SIG-M5 (cell line): Measurements from ENCODE around the gene RPAIN.
A peak's percentile ranks its signal among the peaks of the same experiment; 100 is the strongest.
"Not testable (repeated sequence)": the region's sequence is repeated elsewhere in the genome, so short reads cannot be mapped to it uniquely, and the experiment has no call there.

Source experiments
- DNase-seq: peaks from one replicate; lab custom pipeline; 2025; lab: John Stamatoyannopoulos, UW

Gene RPAIN

DNA sequence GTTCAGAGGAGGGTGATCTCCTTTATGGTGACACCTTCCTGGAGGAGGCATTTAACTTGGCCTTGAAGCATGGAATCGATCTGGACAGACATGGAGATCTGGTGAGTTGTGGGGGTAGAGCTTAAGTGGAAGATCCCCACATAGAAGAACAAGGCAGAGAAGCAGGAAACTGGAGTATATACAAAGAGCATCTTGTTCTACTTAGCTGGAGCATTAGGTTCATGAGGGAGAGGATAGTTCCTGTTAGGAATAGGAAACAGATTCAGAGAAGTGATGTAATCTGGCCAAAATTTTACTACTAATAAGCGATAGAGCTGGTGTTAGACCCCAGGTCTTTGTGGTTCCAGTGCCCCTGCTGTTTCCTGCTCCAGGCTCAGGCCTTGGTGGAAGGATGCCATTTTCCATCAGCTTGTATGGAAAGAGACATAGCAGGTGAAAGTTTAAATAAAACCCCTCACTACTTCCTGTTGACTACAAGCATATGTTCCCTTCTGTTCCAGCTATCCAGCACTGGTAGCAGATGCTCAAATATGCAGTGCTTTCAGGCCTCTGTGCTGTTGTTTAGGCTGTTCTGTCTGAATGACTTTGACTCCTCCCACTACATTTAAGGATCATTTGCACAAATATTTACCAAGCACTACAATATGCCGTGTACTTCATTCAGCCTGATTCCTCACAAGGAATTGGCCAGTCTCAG is 9.4 kb downstream of the RPAIN start:
- no peak for DNase-seq

DNA sequence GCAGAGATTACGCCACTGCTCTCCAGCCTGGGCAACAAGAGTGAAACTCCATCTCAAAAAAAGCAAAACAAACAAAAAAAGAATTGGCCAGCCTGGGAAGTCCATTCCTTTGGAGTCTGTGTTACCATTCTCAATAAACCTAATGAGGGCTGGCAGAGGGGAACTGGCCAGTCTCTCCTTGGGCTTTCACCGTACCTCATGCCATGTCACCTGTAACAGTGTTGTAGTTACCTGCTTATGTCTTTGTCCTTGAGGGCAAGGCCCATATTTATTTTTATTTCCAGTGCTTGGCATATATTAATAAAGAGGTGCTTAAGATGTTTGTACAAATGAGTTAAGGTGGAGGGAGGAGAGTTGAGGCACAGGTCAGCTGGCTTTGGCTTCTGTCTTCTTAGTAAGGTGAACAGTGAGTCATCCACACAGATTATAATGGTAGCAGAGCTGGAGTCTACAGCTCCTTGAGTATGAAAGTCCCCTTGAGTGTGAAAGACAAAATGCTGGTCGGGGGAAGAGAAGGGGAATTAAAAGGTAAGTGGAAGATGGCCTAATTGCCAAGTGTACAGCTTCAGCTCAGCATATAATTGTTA is 10.5 kb downstream of the RPAIN start:
- no peak for DNase-seq

DNA sequence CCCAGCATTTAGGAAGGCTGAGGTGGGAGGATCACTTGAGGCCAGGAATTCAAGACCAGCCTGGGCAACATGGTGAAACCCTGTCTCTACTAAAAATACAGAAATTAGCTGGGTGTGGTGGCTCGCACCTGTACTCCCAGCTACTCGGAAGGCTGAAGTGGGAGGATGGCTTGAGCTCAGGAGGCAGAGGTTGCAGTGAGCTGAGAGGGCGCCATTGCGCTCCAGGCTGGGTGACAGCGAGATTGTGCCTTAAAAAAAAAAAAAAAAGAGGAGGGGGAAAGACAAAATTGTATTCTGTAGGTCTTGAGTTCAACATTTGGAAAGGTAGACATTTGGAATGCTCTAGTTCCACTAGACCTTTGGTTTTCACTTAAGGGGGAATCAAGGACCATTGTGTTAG is 11.3 kb downstream of the RPAIN start:
- not testable (repeated sequence) for DNase-seq

DNA sequence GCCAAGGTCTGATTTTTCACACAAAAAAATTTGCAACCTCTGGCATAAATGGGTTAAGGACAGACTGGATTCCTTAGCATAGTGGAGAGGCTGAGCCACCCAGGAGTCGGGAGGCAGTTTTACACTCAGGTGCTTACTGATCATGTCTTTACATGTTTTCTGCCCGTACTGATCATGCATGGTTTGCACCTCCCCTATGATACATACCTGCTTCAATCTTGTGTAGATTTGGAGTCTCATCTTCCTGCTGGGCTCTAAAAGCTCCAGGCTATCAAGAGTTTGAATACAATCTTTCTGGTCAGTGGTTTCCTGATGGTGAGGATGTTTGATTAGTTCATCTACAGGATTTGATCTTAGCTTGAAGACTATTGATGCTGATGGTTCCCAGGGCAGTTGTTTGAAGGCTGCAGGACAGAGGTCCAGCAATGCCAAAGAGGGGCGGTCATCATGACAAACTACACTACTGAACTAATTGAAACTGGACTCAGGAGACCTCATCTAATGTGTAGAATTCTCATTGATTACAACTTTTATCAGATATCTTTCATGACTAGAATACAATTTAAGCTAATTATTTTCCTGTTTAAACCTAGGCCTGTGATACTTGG is 12.1 kb downstream of the RPAIN start:
- DNase-seq: no peak

DNA sequence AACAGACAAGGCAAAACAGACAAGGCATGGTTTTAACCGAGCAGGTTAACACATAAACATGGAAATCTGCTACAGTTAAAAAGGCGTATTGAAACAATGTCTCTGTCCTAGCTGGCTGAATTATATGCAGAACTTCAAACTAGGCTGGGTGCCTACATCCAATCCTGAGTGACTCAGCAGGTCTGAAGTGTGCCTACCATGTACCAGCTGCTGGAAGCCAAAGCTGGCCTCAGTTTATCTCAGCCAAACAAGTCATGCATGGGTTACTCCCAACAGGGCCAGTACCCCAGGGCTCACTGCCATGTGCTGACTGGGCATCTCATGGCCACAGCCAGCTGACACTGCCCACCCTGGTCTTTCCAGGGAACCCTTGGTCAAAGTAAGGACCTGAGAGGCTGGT is 15.0 kb downstream of the RPAIN start:
- DNase-seq: no peak

DNA sequence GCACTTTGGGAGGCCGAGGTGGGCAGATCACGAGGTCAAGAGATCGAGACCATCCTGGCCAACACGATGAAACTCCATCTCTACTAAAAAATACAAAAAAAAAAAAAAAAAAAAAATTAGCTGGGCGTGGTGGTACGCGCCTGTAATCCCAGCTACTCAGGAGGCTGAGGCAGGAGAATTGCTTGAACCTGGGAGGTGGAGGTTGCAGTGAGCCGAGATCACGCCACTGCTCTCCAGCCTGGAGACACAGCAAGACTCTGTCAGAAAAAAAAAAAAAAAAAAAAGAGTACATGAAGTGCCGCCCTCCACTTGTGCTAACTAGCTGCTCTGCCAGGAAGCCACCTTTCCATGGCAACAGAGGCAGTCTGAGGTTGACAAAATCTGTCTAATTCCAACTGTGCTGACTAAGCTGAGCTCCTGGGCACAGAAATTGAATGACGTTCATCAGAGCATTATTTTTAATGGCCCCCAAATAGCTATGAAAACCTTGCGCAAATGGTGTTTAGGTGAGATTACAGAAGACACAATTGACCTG is 15.9 kb downstream of the RPAIN start:
- not testable (repeated sequence) for DNase-seq

DNA sequence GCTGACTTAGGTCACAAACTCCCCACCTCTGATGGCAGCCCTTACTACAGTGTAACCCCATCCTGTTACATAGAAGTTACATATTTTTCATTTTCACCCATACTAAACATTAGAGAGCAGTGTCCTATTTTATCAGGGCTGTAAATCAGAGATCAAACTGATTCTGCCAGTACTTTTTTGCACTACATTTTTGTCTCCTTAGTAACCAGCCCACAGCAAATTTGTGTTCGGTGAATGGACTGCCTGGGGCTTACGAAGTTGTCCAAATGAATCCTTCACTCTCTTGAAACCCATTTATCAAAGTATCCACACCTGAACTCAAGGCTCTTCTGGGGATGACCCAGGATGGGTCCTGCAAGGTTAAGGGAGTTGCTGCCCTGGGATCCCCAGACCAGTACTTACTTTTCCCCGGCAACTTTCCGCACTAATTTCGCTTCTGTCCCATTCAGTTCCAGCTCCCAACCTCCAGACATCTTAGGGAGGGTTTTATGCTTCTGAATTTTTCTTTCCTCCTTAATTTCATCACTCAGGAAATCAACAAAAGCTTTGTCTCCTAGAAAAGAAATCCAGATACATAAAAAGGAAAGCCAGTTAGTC is 17.8 kb downstream of the RPAIN start:
- DNase-seq: no peak

DNA sequence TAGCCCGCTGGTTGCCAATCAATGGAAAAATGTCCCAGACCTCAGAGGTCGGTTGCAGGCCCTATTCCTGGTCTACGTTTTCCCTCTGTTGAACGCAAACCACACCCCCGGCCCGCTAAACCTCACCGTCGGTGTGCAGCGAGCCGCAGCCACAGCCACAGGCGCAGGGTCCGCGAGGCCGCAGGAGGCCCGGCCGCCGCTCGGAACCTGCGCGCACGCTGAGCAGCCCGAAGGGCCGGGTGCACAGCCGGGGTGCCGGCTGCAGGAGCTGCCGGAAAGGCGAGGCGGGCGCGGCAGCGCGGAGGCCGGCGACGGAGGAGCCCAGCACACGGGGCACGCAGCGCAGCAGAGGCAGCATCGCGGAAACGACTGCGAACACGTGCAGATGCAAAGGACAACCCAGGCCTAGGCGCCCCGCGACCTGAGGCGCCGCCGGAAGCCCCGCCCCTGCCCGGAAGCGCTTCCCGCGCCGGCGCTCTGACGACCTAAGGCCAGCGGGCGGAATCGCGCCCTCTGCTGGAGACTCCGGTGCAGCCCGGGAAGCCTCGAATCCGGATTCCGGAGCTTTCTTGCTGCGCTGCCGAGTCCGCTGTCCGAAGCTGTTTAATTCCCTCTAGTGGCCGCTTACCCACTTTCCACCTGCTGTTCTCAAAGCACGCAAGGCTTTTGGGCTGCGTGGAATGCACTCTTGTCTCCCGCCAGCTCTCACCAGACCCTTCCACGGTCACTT is 18.9 kb downstream of the RPAIN start, which contains the start of gene C1QBP:
Gene C1QBP, minus strand, starts transcription at position 440 of the 730 bp plus-strand sequence. Its CDS starts 82 bp downstream, at position 358.
- DNase-seq: peak; percentile 22

DNA sequence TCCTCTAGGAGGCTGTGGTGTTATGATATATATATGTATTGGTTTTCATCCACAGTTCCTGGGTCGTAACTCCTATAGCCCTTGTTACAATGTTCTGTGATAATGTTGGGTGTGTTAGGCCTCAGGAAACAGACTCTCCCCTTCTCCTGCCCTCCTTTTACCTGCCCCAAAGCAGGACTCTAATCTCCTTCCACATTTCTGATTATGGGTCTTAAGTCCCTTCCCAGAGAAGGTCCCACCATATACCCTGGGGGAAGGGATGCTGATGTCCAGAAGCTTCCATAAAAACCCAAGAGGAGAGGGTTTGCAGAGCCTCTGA is 19.4 kb downstream of the RPAIN start:
- no peak for DNase-seq

DNA sequence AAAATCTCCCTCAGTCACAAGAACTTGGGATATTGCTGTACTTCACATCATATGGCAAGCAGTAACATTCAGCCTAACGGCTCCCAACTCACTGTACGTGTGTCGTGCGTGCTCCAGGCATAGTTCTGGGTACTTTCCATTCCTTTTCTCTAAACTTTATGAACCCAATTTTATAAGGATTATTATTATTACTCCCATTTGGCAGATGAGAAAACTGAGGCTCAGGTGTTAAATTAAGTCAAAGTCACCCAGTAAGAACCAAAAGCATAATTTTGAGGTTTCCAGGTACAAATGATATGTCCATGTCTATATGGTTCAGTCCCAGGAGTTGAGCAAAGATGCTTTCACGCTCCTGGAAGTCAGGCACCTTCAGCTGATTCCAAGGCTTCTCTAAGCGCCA is 23.7 kb downstream of the RPAIN start:
- DNase-seq: no peak

DNA sequence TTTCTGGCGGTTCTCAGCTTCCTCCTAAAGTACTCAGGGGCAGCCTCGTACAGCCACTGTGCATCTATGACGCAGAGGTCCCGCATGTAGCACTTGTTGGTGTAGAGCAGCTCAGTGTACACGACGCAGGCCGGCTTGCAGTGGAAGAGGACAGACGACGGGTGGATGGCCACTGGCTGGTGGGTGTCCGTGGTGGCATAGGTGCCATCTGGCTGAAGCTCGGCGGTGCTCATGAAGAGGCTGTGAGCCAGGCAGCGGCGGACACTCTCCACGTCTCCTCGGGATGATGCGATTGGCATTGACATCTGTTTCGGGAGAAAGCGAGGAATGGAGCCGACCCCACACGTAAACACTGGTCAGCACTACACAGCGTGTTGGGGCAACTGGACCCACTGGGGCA is 24.2 kb downstream of the RPAIN start:
- no peak for DNase-seq

DNA sequence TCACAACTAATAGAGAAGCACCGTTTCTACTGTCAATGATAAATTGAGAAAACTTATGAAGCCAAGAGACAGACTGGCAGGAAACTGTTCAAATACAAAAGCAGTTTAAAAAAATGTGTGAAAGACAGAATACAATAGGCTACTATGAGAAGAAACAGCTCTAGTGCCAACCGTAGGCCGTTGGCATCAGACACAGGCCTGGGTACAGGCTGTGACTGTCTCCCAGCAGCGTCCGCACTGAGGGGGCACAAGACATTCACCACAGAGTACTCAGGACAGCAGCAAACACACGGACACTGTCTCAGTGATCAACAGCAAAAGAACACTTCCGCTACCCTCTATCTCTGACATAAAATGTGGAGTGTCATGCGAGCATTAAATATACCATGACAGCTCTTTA is 26.8 kb downstream of the RPAIN start:
- no peak for DNase-seq

DNA sequence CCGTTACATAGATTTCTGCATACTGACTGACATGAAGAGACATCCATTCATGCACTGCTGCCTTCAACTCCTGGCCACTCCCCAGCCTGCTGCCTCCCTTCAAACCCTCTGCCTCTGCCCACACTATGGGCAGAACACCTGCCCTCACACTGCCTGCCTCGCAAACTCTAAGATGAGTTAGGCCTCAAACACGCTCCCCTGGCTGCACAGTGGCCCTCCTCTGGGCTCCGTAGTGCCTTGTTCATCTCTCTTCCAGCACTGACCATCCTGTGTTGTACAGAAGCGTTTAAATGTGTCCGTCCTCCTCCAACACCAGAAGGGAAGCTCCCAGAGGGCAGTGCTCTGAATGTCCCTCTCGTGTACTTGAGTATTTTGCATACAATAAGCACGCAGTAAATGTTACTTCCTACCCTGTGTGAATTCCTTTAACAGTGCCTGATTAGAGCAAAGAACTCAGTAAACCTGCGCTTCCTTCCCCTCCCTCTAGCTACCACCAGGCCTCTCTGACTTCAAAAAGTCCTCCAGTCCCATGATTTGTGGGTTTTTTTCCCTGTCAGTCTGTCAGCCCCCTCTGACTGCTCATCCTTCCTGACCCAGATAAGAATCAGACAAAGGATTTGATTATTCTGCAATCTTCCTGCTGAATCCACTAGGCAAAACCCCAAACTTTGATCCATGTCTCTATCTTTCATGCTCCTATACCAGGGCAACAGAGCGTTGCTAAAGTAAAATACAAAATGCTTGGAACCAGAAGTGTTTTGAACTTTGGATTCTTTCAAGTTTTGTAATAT is 44.9 kb downstream of the RPAIN start:
- DNase-seq: no peak

DNA sequence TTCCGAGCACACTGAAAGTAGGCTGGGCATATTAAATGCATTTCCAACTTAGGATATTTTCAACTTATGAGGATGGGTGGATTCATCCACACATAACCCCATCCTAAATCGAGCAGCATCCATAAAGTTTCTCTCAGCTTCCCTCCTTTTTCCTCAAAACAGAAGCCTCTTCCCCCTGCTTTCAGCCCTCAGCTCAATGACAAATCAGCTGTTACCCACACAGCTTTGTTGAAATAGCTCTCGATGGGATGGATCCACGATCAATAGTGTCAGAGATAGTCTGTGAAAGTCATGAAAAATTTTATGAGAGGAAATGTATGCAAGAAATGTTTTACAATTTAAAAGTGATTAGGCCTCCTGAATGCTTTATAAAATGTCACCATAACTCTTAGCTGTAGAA is 46.3 kb downstream of the RPAIN start:
- no peak for DNase-seq

DNA sequence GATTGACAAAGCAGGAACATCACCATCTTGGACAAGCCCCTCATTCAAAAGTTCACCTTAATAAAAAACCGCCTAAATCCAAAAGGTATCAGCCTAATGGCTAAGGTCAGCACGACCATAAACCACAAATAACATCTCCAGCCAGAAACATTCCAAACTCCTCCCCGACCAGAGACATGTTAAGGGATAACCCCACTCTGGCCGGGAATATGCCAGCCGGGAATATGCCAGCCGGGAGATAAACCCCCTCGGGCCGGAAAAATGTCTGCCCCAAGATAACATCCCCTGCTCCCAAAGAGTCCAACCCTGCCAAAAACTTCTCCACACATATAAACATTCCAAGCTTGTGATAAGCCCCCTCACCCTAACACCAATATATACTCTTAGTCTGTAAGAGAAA is 47.4 kb downstream of the RPAIN start:
- no peak for DNase-seq

DNA sequence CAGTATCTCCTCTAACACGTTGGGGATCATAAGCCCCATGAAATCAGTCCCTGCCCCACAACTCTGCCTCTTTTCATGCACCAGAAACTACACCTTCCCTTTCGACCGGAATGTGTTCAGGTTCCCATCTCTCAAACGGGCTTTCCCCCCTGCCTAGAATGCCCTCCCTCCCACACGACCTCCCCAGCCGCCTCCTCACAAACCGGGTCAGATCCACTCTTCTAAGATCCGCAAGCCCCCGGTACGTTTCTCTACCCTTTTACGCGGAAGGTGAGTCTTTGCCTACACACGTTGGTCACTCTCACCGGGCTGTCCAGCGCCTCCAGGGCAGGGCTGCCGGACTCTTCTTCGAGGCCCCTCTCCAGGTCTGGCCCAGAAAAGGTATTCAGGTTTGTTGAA is 48.1 kb downstream of the RPAIN start:
- DNase-seq: no peak

DNA sequence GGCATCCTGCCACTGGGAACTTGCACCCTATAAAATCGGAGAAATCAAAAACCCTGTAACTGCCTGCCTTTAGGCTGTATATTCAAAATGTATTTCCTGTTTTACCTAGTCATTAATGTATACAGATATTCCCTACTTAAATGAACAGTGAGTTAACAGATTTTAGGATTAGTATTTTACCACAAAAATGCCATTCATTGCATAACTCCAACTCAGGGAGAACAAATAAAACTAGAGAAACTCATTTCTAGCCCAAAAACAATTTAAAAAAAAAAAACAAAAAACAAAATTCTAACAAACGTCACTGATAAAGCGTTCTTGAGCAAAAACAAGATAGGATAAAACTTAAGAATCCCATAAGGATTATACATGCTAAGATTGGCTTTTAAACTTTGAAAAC is 52.5 kb downstream of the RPAIN start:
- DNase-seq: no peak

DNA sequence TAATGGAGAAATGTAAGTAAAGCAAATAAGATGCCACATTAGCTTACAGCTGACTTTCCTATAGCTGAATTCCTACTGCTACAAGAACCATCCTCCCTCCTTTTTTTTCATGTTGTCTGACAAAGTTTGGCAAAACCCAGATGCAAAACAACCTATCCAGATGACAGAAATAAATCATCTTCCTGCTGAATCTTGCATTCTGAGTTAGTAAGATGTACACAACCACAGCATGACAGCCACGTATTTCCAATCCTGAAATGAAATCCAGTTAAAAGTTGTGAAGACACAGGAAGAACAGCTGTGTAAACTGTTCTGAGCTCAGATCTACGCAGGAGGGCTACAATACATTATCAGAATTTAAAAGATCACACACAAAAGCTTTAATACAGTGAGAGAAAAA is 53.9 kb downstream of the RPAIN start:
- DNase-seq: no peak

DNA sequence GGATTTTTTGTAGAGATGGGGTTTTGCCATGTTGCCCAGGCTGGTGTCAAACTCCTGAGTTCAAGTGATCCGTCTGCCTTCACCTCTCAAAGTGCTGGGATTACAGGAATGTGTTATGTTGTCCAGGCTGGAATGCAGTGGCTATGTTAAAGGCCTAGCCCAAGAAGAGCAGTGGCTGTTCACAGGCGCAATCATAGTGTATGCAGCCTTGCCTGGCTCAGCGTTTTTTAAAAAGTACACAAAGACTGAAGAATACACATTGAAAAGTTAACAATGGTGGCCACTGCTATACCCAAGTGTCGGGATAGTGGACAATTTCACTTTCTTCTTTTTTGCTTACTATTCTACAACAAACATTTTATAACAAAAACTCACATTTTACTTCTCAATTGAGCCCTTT is 59.0 kb downstream of the RPAIN start:
- DNase-seq: no peak

DNA sequence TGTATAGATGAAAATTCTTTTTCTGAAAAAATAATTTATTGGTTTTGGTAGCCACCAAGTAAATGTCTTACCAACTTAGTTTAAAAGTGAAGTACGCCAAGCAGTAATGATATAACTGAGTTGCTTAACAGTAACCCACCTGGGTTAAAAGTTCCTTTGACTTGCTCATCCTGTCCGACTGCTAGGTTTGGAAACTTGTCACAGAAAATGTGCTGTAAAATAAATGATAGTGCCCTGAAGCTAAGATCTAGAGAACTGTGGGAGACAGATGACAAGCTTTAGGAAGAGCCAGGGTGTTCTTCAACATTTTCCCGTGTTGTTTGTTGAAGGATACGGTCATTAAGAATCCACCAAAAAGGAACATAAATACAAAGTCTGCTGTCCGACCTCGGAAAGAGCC is 61.0 kb downstream of the RPAIN start:
- DNase-seq: no peak

DNA sequence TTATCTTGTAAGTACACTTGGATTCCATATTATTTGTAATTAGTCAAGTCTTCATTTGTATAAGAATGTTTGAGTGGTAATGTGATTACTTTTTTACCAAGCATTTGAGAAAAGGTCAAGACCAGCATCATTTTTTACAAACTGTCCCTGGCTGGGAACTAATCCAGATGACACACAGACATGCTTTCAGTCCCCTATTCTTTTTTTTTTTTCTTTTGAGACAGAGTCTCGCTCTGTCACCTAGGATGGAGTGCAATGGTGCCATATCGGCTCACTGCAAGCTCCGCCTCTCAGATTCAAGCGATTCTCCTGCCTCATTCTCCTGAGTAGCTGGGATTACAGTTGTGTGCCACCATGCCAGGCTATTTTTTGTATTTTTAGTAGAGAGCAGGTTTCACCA is 61.5 kb downstream of the RPAIN start:
- no peak for DNase-seq
